Neuronal stem cell (in vitro differentiated cells): ENCODE data around the gene MYBL2.

Source experiments
- DNase-seq: peaks from one replicate; pipeline ENCODE4 v3.0.0-alpha.2; 2013; ENCODE audit warnings: low spot score
- H2AFZ ChIP-seq: one replicate; pipeline ENCODE4 v1.6.1; 2013; ENCODE audit warnings: mild to moderate bottlenecking, low read length, inconsistent platforms
- H2AK5ac ChIP-seq: 2 replicates; pipeline ENCODE4 v1.6.1; 2013; ENCODE audit warnings: low read depth, mild to moderate bottlenecking, inconsistent platforms, low read length, moderate library complexity, mixed read lengths
- H2BK120ac ChIP-seq: 2 replicates; pipeline ENCODE4 v1.6.1; 2013; ENCODE audit warnings: low read depth, mild to moderate bottlenecking, inconsistent platforms, low read length, moderate library complexity, mixed read lengths
- H2BK12ac ChIP-seq: one replicate; pipeline ENCODE4 v1.6.1; 2013; ENCODE audit warnings: low read length, inconsistent platforms
- H2BK15ac ChIP-seq: 2 replicates; pipeline ENCODE4 v1.6.1; 2013; ENCODE audit warnings: mild to moderate bottlenecking, low read length, inconsistent platforms, mixed read lengths
- H2BK5ac ChIP-seq: one replicate; pipeline ENCODE4 v1.6.1; 2013; ENCODE audit warnings: inconsistent platforms, mild to moderate bottlenecking, low read length, moderate library complexity
- H3K14ac ChIP-seq: one replicate; pipeline ENCODE4 v1.6.1; 2013; ENCODE audit warnings: low read length, inconsistent platforms
- H3K18ac ChIP-seq: 2 replicates; pipeline ENCODE4 v1.6.1; 2013; ENCODE audit warnings: low read length, inconsistent platforms
- H3K23ac ChIP-seq: 2 replicates; pipeline ENCODE4 v1.6.1; 2013; ENCODE audit warnings: low read depth, mild to moderate bottlenecking, mixed read lengths, low read length, inconsistent platforms; ENCODE audit not compliant: poor library complexity
- H3K27ac ChIP-seq: replicated peaks from 3 replicates; pipeline ENCODE4 v1.5.1; 2013; ENCODE audit warnings: low read length, inconsistent platforms
- H3K27me3 ChIP-seq, 3 experiments: 2 replicates each; pipeline ENCODE4 v1.6.1; 2013; ENCODE audit warnings: low read length in 3 of 3, mild to moderate bottlenecking in 2 of 3, inconsistent platforms in 1 of 3, low read depth in 1 of 3, mixed read lengths in 1 of 3, moderate library complexity in 1 of 3; ENCODE audit not compliant: control insufficient read depth in 3 of 3, insufficient read depth in 3 of 3
- H3K36me3 ChIP-seq, 2 donors: replicated peaks in 1 of 2; 2 replicates each; pipeline ENCODE4 v1.6.1; 2013; ENCODE audit warnings: low read length in 2 of 2; ENCODE audit not compliant: control insufficient read depth in 2 of 2, insufficient read depth in 2 of 2
- H3K4ac ChIP-seq: 2 replicates; pipeline ENCODE4 v1.6.1; 2013; ENCODE audit warnings: inconsistent platforms, mild to moderate bottlenecking, low read length, moderate library complexity
- H3K4me1 ChIP-seq, 2 donors: 1 replicate in 1 of 2; 2 replicates in 1 of 2; pipeline ENCODE4 v1.6.1; 2013; ENCODE audit warnings: low read length in 2 of 2, low read depth in 1 of 2; ENCODE audit not compliant: control insufficient read depth in 2 of 2, insufficient read depth in 1 of 2
- H3K4me2 ChIP-seq: one replicate; pipeline ENCODE4 v1.6.1; 2013; ENCODE audit warnings: mild to moderate bottlenecking, low read length, inconsistent platforms; ENCODE audit not compliant: insufficient read depth, poor library complexity, severe bottlenecking
- H3K4me3 ChIP-seq, 2 donors: 2 replicates each; pipeline ENCODE4 v1.5.1; 2013; ENCODE audit warnings: low read length in 2 of 2, mild to moderate bottlenecking in 2 of 2, inconsistent platforms in 1 of 2, moderate library complexity in 1 of 2
- H3K79me1 ChIP-seq: one replicate; pipeline ENCODE4 v1.6.1; 2013; ENCODE audit warnings: low read depth, mild to moderate bottlenecking, inconsistent platforms, low read length, moderate library complexity
- H3K9ac ChIP-seq: one replicate; pipeline ENCODE4 v1.6.1; 2013; ENCODE audit warnings: mild to moderate bottlenecking, low read depth, low read length, inconsistent platforms; ENCODE audit not compliant: poor library complexity
- H3K9me3 ChIP-seq, 2 donors: replicated peaks in 1 of 2; 2 replicates each; pipeline versions ENCODE3 to v1.6.1; 2013; ENCODE audit warnings: low read length in 2 of 2, mild to moderate bottlenecking in 2 of 2, inconsistent platforms in 1 of 2, low read depth in 1 of 2, mixed read lengths in 1 of 2, moderate library complexity in 1 of 2; ENCODE audit not compliant: control insufficient read depth in 2 of 2, insufficient read depth in 1 of 2
- H4K8ac ChIP-seq: one replicate; pipeline ENCODE4 v1.6.1; 2013; ENCODE audit warnings: low read depth, mild to moderate bottlenecking, inconsistent platforms, low read length, moderate library complexity
- H4K91ac ChIP-seq: one replicate; pipeline ENCODE4 v1.6.1; 2013; ENCODE audit warnings: low read length, low read depth, mild to moderate bottlenecking, inconsistent platforms; ENCODE audit not compliant: poor library complexity
- WGBS, 2 donors: extraction: QIAGEN DNeasy Blood & Tissue Kit; methylation state at CpG; one replicate each; pipeline ENCODE4 v1.1.7; 2013; ENCODE audit warnings: missing lambda C conversion rate in 2 of 2, mixed read lengths in 1 of 2; ENCODE audit not compliant: insufficient read length in 2 of 2, insufficient replicate concordance in 1 of 2; ENCODE audit errors: extremely low coverage in 2 of 2; 5-methylcytosine and 5-hydroxymethylcytosine counted together

MYBL2 gene

GRCh38 chr20:43762911-43763310 is 96.0 kb downstream of the MYBL2 start:
- Histone ChIP-seq H3K27ac (no peak overlapping the region), H2BK12ac (peak overlapping the region; percentile 68), H3K36me3 (no peaks in the 10 kb centered on the region), H3K27me3 (peaks cover 0 to 4% (median 0%) of the 10 kb centered on the region in 3 experiments), H2BK120ac (no peak overlapping the region), H3K4me2 (no peak overlapping the region), H3K9me3 (no peaks in the 10 kb centered on the region), H2BK15ac (no peak overlapping the region), H3K4ac (no peak overlapping the region), H4K8ac (no peak overlapping the region), H3K23ac (no peak overlapping the region), H3K4me1 (peaks cover 16 to 30% of the 10 kb centered on the region in 2 donors), H3K79me1 (no peaks in the 10 kb centered on the region), H2AK5ac (no peak overlapping the region), H3K14ac (no peak overlapping the region), H2BK5ac (no peak overlapping the region), H2AFZ (no peak overlapping the region), H3K18ac (no peak overlapping the region), H3K9ac (no peak overlapping the region), H3K4me3 (peak overlapping the region in 1 of 2 donors; percentile 29), H4K91ac (no peak overlapping the region)
- WGBS, 2 donors, result no CpG with 5 or more reads among the region's 7 CpGs
- no peak for DNase-seq

- H3K36me3 ChIP-seq, result no peaks in the 10 kb centered on the region
- H3K9me3 ChIP-seq, result no peaks in the 10 kb centered on the region
- peak overlapping the region in 1 of 2 donors; percentile 3 for H3K4me3 ChIP-seq
- DNase-seq, result no peak
- H4K8ac ChIP-seq, result no peak overlapping the region
- H3K4me1 ChIP-seq, result peaks cover 16 to 30% of the 10 kb centered on the region in 2 donors
- H2BK5ac ChIP-seq, result no peak overlapping the region
- H3K27me3 ChIP-seq, result peaks cover 0 to 6% (median 0%) of the 10 kb centered on the region in 3 experiments
- H3K18ac ChIP-seq, result peak overlapping the region; percentile 84
- H2BK120ac ChIP-seq, result no peak overlapping the region
- no peak overlapping the region for H3K9ac ChIP-seq
- H2BK12ac ChIP-seq, result no peak overlapping the region
- H2AK5ac ChIP-seq, result no peak overlapping the region
- H2BK15ac ChIP-seq, result no peak overlapping the region
- H3K79me1 ChIP-seq, result no peaks in the 10 kb centered on the region
- peak overlapping the region; percentile 69 for H2AFZ ChIP-seq
- H3K23ac ChIP-seq, result no peak overlapping the region
- H4K91ac ChIP-seq, result no peak overlapping the region
- no peak overlapping the region for H3K27ac ChIP-seq
- H3K4me2 ChIP-seq, result no peak overlapping the region
- no peak overlapping the region for H3K14ac ChIP-seq
- WGBS, 2 donors, result no CpG with 5 or more reads among the region's 7 CpGs
- H3K4ac ChIP-seq, result no peak overlapping the region
Observed at GRCh38 chr20:43765916-43766315, 99.0 kb downstream of the MYBL2 start.
